ENCODE measurements around the gene ZDHHC21. TPM values are rescaled to one million over a fixed set of nuclear protein-coding genes. Genes with fewer than 3 reads are reported as not detected.

ZDHHC21 gene
- total and polyA plus RNA-seq, 2 of the 8 experiments (the other 6 are each of a cell fraction or from before 2014, with no cell fraction given), result 1.9 to 6.0 TPM

- TF ChIP-seq ASH2L (IDR thresholded peaks at IDR 0.05; ENCODE audit: low read length) (no peak), GTF2F1 (IDR thresholded peaks at IDR 0.05; ENCODE audit: borderline replicate concordance, low read depth, low read length) (no peak), ATF3 (IDR thresholded peaks at IDR 0.05; ENCODE audit: insufficient read depth, low read depth, low read length) (no peak), KDM4A (IDR thresholded peaks at IDR 0.05; ENCODE audit: low read depth, low read length, severe bottlenecking) (no peak), TEAD4 (IDR thresholded peaks at IDR 0.05; ENCODE audit: low read depth, low read length) (no peak)
Observed at GRCh38 chr9:14640967-14641366, 52.3 kb downstream of the ZDHHC21 start (continued).
